Memory B cell (primary cell): ENCODE measurements around the gene UROC1.

Experiments
- ATAC-seq: fragments of 150-1000 bp; cut with Tn5 transposase; 2 replicates; pipeline ENCODE4 v1.10.0; 2021; ENCODE audit warnings: low read depth, mild to moderate bottlenecking, moderate library complexity
- DNase-seq, 2 donors: peaks; one replicate each; pipeline ENCODE4 v3.0.0; 2022; ENCODE audit warnings: low spot score in 2 of 2
- H3K27ac Mint-ChIP-seq: one replicate; pipeline ENCODE4 v1.8.0; 2022; ENCODE audit warnings: mild to moderate bottlenecking, moderate library complexity, mixed read lengths
- H3K27me3 Mint-ChIP-seq: one replicate; pipeline ENCODE4 v1.8.0; 2022; ENCODE audit warnings: mixed read lengths
- H3K36me3 Mint-ChIP-seq: one replicate; pipeline ENCODE4 v1.8.0; 2022; ENCODE audit warnings: mild to moderate bottlenecking, mixed read lengths
- H3K4me1 Mint-ChIP-seq: one replicate; pipeline ENCODE4 v1.8.0; 2022; ENCODE audit warnings: mixed read lengths
- H3K4me3 Mint-ChIP-seq: one replicate; pipeline ENCODE4 v1.8.0; 2022; ENCODE audit warnings: mild to moderate bottlenecking, moderate library complexity, mixed read lengths
- H3K9me3 Mint-ChIP-seq: one replicate; pipeline ENCODE4 v1.8.0; 2022; ENCODE audit warnings: mixed read lengths

The UROC1 gene

GRCh38 chr3:126529585-126530170 is 12.1 kb upstream of the UROC1 start:
- Mint-ChIP-seq H3K27me3 (peaks cover 9% of the 10 kb centered on the region), H3K36me3 (no peaks in the 10 kb centered on the region), H3K4me1 (no peaks in the 10 kb centered on the region), H3K27ac (no peak overlapping the region), H3K4me3 (no peak overlapping the region), H3K9me3 (no peaks in the 10 kb centered on the region)
- DNase-seq: no peak
- no peak for ATAC-seq

GRCh38 chr3:126528800-126529541 is 11.4 kb upstream of the UROC1 start:
- Mint-ChIP-seq H3K27me3 (peaks cover 5% of the 10 kb centered on the region), H3K4me3 (no peak overlapping the region), H3K27ac (no peak overlapping the region), H3K9me3 (no peaks in the 10 kb centered on the region), H3K36me3 (no peaks in the 10 kb centered on the region), H3K4me1 (no peaks in the 10 kb centered on the region)
- ATAC-seq (no peak), DNase-seq (no peak)

GRCh38 chr3:126528419-126528799 is 10.8 kb upstream of the UROC1 start:
- Mint-ChIP-seq H3K4me3 (no peak overlapping the region), H3K4me1 (no peaks in the 10 kb centered on the region), H3K27me3 (peaks cover 6% of the 10 kb centered on the region), H3K27ac (no peak overlapping the region), H3K36me3 (no peaks in the 10 kb centered on the region), H3K9me3 (no peaks in the 10 kb centered on the region)
- ATAC-seq: no peak
- DNase-seq: no peak

- peaks cover 11% of the 10 kb centered on the region for H3K27me3 Mint-ChIP-seq
- H3K9me3 Mint-ChIP-seq: no peaks in the 10 kb centered on the region
- no peaks in the 10 kb centered on the region for H3K36me3 Mint-ChIP-seq
- no peak for DNase-seq
- no peak overlapping the region for H3K27ac Mint-ChIP-seq
- H3K4me1 Mint-ChIP-seq: no peaks in the 10 kb centered on the region
- no peak for ATAC-seq
- no peak overlapping the region for H3K4me3 Mint-ChIP-seq
Observed at GRCh38 chr3:126527455-126528211, 10.1 kb upstream of the UROC1 start.

GRCh38 chr3:126527006-126527405 is 9.4 kb upstream of the UROC1 start:
- H3K4me1 Mint-ChIP-seq: no peaks in the 10 kb centered on the region
- H3K27me3 Mint-ChIP-seq: peaks cover 12% of the 10 kb centered on the region
- no peak overlapping the region for H3K27ac Mint-ChIP-seq
- no peaks in the 10 kb centered on the region for H3K36me3 Mint-ChIP-seq
- H3K4me3 Mint-ChIP-seq: no peak overlapping the region
- no peaks in the 10 kb centered on the region for H3K9me3 Mint-ChIP-seq
- no peak for ATAC-seq
- DNase-seq: no peak

GRCh38 chr3:126526668-126527005 is 9.1 kb upstream of the UROC1 start:
- Mint-ChIP-seq H3K36me3 (no peaks in the 10 kb centered on the region), H3K27me3 (peaks cover 13% of the 10 kb centered on the region), H3K9me3 (no peaks in the 10 kb centered on the region), H3K27ac (no peak overlapping the region), H3K4me3 (no peak overlapping the region), H3K4me1 (no peaks in the 10 kb centered on the region)
- no peak for DNase-seq
- ATAC-seq: no peak

GRCh38 chr3:126525853-126526667 is 8.5 kb upstream of the UROC1 start:
- H3K27me3 Mint-ChIP-seq: peaks cover 13% of the 10 kb centered on the region
- ATAC-seq (no peak), DNase-seq (no peak)
- no peaks in the 10 kb centered on the region for H3K9me3 Mint-ChIP-seq
- no peak overlapping the region for H3K27ac Mint-ChIP-seq
- no peaks in the 10 kb centered on the region for H3K4me1 Mint-ChIP-seq
- no peaks in the 10 kb centered on the region for H3K36me3 Mint-ChIP-seq
- H3K4me3 Mint-ChIP-seq: no peak overlapping the region

- Mint-ChIP-seq H3K9me3 (no peaks in the 10 kb centered on the region), H3K36me3 (no peaks in the 10 kb centered on the region), H3K4me3 (no peak overlapping the region), H3K4me1 (no peaks in the 10 kb centered on the region), H3K27me3 (peaks cover 13% of the 10 kb centered on the region), H3K27ac (no peak overlapping the region)
- no peak for ATAC-seq
- DNase-seq: no peak
Observed at GRCh38 chr3:126525091-126525852, 7.7 kb upstream of the UROC1 start.

- Mint-ChIP-seq H3K36me3 (no peaks in the 10 kb centered on the region), H3K27me3 (peaks cover 10% of the 10 kb centered on the region), H3K27ac (no peak overlapping the region), H3K9me3 (no peaks in the 10 kb centered on the region), H3K4me3 (no peak overlapping the region), H3K4me1 (no peaks in the 10 kb centered on the region)
- DNase-seq: no peak
- ATAC-seq: no peak
Observed at GRCh38 chr3:126524429-126524988, 6.9 kb upstream of the UROC1 start.

GRCh38 chr3:126523745-126524428 is 6.3 kb upstream of the UROC1 start, which contains the start of gene CHST13:
TSS of gene CHST13 (plus strand) at chr3:126524155. CDS start at chr3:126524333, 178 bp downstream.
- H3K27ac Mint-ChIP-seq: no peak within 1 kb of the TSS
- no peaks in the 10 kb centered on the region for H3K4me1 Mint-ChIP-seq
- no peak for ATAC-seq
- H3K9me3 Mint-ChIP-seq: no peaks in the 10 kb centered on the region
- no peak within 1 kb of the TSS for H3K4me3 Mint-ChIP-seq
- no peaks in the 10 kb centered on the region for H3K36me3 Mint-ChIP-seq
- no peak for DNase-seq
- H3K27me3 Mint-ChIP-seq: peaks cover 10% of the 10 kb centered on the region

GRCh38 chr3:126522363-126522788 is 4.8 kb upstream of the UROC1 start:
- ATAC-seq (peak; percentile 29), DNase-seq (peak; percentile 51 to 61)
- Mint-ChIP-seq H3K4me3 (no peak overlapping the region), H3K4me1 (no peaks in the 10 kb centered on the region), H3K9me3 (no peaks in the 10 kb centered on the region), H3K27ac (no peak overlapping the region), H3K36me3 (no peaks in the 10 kb centered on the region), H3K27me3 (peaks cover 10% of the 10 kb centered on the region)

GRCh38 chr3:126521122-126521891 is 3.7 kb upstream of the UROC1 start:
- Mint-ChIP-seq H3K4me3 (no peak overlapping the region), H3K27me3 (peaks cover 10% of the 10 kb centered on the region), H3K9me3 (no peaks in the 10 kb centered on the region), H3K27ac (no peak overlapping the region), H3K4me1 (no peaks in the 10 kb centered on the region), H3K36me3 (no peaks in the 10 kb centered on the region)
- DNase-seq: no peak
- ATAC-seq: no peak
